BJ (cell line): ENCODE data around the gene DYRK3. TPM values are rescaled to one million over a fixed set of nuclear protein-coding genes. Genes with fewer than 3 reads are reported as not detected.

Experiments used
- CTCF ChIA-PET: fragments of 350-600 bp; formaldehyde crosslinking; extraction: SDS; loops from one replicate; lab custom pipeline; 2021; ENCODE audit warnings: antibody characterized with exemption, inconsistent platforms; lab: Yijun Ruan, JAX
- POLR2A ChIA-PET: fragments of 300-600 bp; sonication (Branson Sonifier 250); formaldehyde crosslinking; extraction: SDS; loops from one replicate; lab custom pipeline; 2021; ENCODE audit warnings: antibody characterized with exemption; lab: Charles Lee
- DNase-seq: peaks from one replicate; pipeline ENCODE4 v3.0.0-alpha.2; 2011; ENCODE audit warnings: low read depth
- H3K27me3 ChIP-seq: 2 replicates; pipeline ENCODE4 v1.6.0; 2011; ENCODE audit warnings: low read length; ENCODE audit not compliant: control insufficient read depth, insufficient read depth
- H3K36me3 ChIP-seq: 2 replicates; pipeline ENCODE4 v1.5.1; 2011; ENCODE audit warnings: low read length; ENCODE audit not compliant: control insufficient read depth, insufficient read depth
- H3K4me3 ChIP-seq: 2 replicates; pipeline ENCODE4 v1.5.1; 2011; ENCODE audit warnings: low read depth, mild to moderate bottlenecking, control low read depth, low read length
- polyA plus RNA-seq: library from polyadenylated mRNA; depleted of rRNA; stranded (reverse); fragments of >200 nt; gene quantifications from 2 replicates; pipeline ENCODE4 v1.2.3, GENCODE V29; 2011
- TF ChIP-seq, protein P1 (sequence below): IDR thresholded peaks from 2 replicates; pipeline ENCODE4 v1.5.1; 2011; ENCODE audit warnings: low read depth, mild to moderate bottlenecking, control low read depth, inconsistent platforms, low read length, moderate library complexity; ENCODE audit not compliant: insufficient read depth

Gene DYRK3
- polyA plus RNA-seq, 1 experiment, result 7.4 TPM

DNA sequence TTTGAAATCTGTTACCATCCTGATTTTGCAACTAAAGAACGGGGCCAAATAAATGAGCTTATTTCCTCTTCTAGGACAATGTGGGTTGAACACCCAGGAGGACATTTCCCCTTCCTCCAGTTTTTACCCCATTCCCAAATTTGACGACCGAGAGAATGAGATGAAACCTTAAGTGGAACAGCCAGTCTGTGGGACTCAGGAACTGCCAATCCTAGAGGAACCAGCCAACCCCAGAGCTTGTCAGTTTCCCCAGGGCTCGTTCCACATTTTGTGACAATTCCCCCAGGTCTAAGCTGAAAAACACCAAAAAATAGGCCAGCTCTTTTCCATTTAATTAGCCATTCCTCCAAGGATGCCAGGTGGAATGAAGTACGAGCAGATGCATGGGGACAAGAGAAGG is 28.0 kb downstream of the DYRK3 start:
- POLR2A ChIA-PET, result interaction anchor here (0.9 kb wide), 1 partner anchor 21 kb away, joined by 3 read pairs; the partner anchor contains the start of gene MAPKAPK2
- no peak overlapping the region for H3K4me3 ChIP-seq

DNA sequence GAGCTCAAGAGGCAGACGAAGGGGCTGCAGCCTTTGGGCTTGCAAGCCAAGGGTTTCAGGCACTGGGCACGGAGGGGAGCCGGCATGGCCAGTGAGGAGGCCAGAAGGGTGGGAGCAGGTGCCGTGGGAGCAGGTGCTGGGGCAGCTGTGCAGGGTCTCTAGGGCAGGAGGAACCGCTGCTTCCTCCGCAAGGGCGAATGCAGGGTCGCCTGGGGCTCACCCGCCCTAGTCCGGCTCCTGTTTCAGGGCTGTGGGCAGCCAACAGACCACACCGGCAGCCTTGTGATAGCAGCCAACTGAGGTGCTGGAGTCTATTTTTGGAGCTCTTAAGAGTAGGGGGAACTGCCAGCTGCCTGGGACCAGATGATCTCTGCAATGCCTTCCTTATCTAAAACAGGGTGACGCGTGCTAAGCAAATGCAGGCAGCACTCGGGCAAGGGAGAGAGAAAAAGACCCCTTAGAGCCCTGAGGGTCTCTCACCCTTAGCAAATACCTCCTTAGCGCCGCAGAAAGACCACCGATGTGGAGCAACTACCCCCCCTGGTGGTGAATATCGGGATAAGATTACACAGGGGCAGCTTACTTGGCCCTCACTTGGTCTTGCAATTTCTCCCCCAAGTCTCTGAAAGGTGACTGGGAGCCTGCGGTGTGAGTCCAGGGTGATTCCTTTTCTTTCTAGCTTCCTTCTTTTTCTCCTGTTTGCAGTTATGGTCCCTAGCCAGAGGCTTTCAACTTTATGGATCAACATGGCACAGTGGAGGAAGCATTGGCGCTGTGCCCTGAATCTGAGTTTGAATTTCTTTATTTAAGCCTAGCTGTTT is 28.7 kb downstream of the DYRK3 start:
- TF ChIP-seq, protein P1, sequence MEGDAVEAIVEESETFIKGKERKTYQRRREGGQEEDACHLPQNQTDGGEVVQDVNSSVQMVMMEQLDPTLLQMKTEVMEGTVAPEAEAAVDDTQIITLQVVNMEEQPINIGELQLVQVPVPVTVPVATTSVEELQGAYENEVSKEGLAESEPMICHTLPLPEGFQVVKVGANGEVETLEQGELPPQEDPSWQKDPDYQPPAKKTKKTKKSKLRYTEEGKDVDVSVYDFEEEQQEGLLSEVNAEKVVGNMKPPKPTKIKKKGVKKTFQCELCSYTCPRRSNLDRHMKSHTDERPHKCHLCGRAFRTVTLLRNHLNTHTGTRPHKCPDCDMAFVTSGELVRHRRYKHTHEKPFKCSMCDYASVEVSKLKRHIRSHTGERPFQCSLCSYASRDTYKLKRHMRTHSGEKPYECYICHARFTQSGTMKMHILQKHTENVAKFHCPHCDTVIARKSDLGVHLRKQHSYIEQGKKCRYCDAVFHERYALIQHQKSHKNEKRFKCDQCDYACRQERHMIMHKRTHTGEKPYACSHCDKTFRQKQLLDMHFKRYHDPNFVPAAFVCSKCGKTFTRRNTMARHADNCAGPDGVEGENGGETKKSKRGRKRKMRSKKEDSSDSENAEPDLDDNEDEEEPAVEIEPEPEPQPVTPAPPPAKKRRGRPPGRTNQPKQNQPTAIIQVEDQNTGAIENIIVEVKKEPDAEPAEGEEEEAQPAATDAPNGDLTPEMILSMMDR, result peak; percentile 73
- CTCF ChIA-PET, result interaction anchor here (0.6 to 6.3 kb wide), 59 partner anchors 10 to 370 kb away, joined by 3 to 130 read pairs (median 4); partner anchors contain the start of genes DYRK3, EIF2D, IKBKE and MAPKAPK2
- POLR2A ChIA-PET, result interaction anchor here (0.9 kb wide), 1 partner anchor 21 kb away, joined by 3 read pairs; the partner anchor contains the start of gene MAPKAPK2
- no peak overlapping the region for H3K4me3 ChIP-seq
- H3K36me3 ChIP-seq, result no peaks in the 10 kb centered on the region
- peaks cover 15% of the 10 kb centered on the region for H3K27me3 ChIP-seq
- no peak for DNase-seq

More for the DNA sequence above, 28.0 kb downstream of the DYRK3 start:
- H3K36me3 ChIP-seq, result no peaks in the 10 kb centered on the region
- CTCF ChIA-PET, result interaction anchor here (0.6 to 6.3 kb wide), 47 partner anchors 9 to 370 kb away, joined by 3 to 130 read pairs (median 6); partner anchors contain the start of genes DYRK3, EIF2D, IKBKE and MAPKAPK2
- peaks cover 15% of the 10 kb centered on the region for H3K27me3 ChIP-seq
- TF ChIP-seq, protein P1, result no peak
- DNase-seq, result no peak

DNA sequence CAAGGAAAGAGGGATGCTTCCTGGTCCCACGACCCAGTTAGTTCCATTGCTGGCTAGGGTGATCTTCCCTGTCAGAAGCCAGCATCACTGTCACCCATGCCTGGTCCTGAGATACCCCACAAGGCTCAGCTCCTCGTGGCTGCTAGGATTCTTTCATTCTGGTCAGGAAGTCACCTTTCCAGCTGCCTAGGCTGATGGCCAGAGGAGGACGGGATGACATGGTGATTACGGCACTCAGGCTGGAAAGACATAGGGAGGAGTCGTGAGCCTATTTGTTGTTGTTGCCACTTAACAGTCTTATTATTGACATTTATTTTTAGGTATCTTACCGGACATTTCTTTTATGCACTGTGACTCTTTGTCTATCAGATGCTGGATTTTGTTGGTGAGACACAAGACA is 29.4 kb downstream of the DYRK3 start:
- DNase-seq, result no peak
- ChIA-PET POLR2A (no interaction called here), CTCF (interaction anchor here (0.7 to 6.3 kb wide), 44 partner anchors 10 to 316 kb away, joined by 3 to 130 read pairs (median 6); partner anchors contain the start of genes DYRK3, EIF2D and MAPKAPK2)
- TF ChIP-seq, protein P1, result no peak
- H3K27me3 ChIP-seq, result peaks cover 15% of the 10 kb centered on the region
- H3K36me3 ChIP-seq, result no peaks in the 10 kb centered on the region
- no peak overlapping the region for H3K4me3 ChIP-seq

DNA sequence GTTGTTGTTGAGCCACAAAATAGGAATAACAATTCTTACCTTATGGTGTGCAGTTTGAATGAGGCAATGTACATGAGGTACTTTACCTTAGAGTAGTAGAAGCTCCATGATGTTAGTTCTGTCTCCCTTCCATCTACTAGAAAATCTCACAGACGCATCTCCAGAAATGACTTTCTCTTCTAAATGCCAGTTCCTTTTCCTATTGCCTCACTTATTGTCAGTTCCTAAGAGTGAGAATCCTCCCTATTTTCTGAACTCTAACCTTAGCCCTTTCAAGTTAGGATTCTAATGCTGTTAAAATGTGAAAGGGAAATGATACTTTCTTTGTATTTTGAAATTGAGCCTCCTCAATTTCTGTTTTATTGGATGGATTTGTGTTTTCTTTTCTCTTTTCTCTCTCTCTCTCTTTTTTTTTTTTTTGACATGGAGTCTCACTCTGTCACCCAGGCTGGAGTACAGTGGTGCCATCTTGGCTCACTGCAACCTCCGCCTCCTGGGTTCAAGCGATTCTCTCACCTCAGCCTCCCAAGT is 30.8 kb downstream of the DYRK3 start:
- no peaks in the 10 kb centered on the region for H3K36me3 ChIP-seq
- no peak for DNase-seq
- POLR2A ChIA-PET, result interaction anchor here (0.6 kb wide), 1 partner anchor 21 kb away, joined by 3 read pairs; no protein-coding TSS in a partner anchor
- TF ChIP-seq, protein P1, result no peak
- H3K27me3 ChIP-seq, result peaks cover 15% of the 10 kb centered on the region
- CTCF ChIA-PET, result interaction anchor here (0.7 to 6.3 kb wide), 11 partner anchors 7 to 175 kb away, joined by 3 to 130 read pairs (median 43); partner anchors contain the start of genes DYRK3 and EIF2D
- no peak overlapping the region for H3K4me3 ChIP-seq
